Stimulated activated CD8-positive, alpha-beta memory T cell treated with anti-CD3 and anti-CD28 coated beads, Interleukin-15, amount 100 ng/mL, for 24 hours (primary cell): Measurements from ENCODE around the gene HMGN2.

Source experiments
- DNase-seq: peaks from one replicate; pipeline ENCODE4 v3.0.0-alpha.2; 2020; ENCODE audit warnings: low read depth

HMGN2 gene

GRCh38 chr1:26472320-26472900 lies at the start of gene HMGN2:
Gene HMGN2 (plus strand): TSS chr1:26472440. CDS start chr1:26472613, 173 bp downstream.
- peak; percentile 61 for DNase-seq

GRCh38 chr1:26429721-26430120 lies 42.5 kb upstream of the HMGN2 start:
- no peak for DNase-seq

GRCh38 chr1:26431979-26432695 lies 40.1 kb upstream of the HMGN2 start, which contains the start of gene DHDDS:
Gene DHDDS (plus strand): TSS chr1:26432321. CDS start chr1:26432946, 625 bp downstream.
- DNase-seq = peak; percentile 97

GRCh38 chr1:26432793-26433192 lies 39.4 kb upstream of the HMGN2 start:
- DNase-seq = no peak

GRCh38 chr1:26434161-26434752 lies 38.0 kb upstream of the HMGN2 start:
- no peak for DNase-seq

- DNase-seq = no peak
Observed at GRCh38 chr1:26438041-26438440, 34.2 kb upstream of the HMGN2 start.

- DNase-seq = no peak
Observed at GRCh38 chr1:26440259-26440658, 32.0 kb upstream of the HMGN2 start.

- DNase-seq = no peak
Observed at GRCh38 chr1:26449868-26450267, 22.4 kb upstream of the HMGN2 start.

- no peak for DNase-seq
Observed at GRCh38 chr1:26450908-26451307, 21.3 kb upstream of the HMGN2 start.

- DNase-seq = no peak
Observed at GRCh38 chr1:26452459-26453183, 19.6 kb upstream of the HMGN2 start.

GRCh38 chr1:26459148-26459547 lies 13.1 kb upstream of the HMGN2 start:
- no peak for DNase-seq

- no peak for DNase-seq
Observed at GRCh38 chr1:26459573-26460031, 12.6 kb upstream of the HMGN2 start.

GRCh38 chr1:26468911-26469310 lies 3.3 kb upstream of the HMGN2 start:
- DNase-seq = no peak

GRCh38 chr1:26469558-26469957 lies 2.7 kb upstream of the HMGN2 start:
- DNase-seq = no peak

GRCh38 chr1:26470878-26471497 lies 1.3 kb upstream of the HMGN2 start:
- no peak for DNase-seq

- DNase-seq = no peak
Observed at GRCh38 chr1:26471498-26472319, 531 bp upstream of the HMGN2 start.

- peak; percentile 97 for DNase-seq
Observed at GRCh38 chr1:26472901-26473845, 933 bp downstream of the HMGN2 start.

- DNase-seq = no peak
Observed at GRCh38 chr1:26474818-26475217, 2.6 kb downstream of the HMGN2 start.

- DNase-seq = no peak
Observed at GRCh38 chr1:26475989-26476388, 3.7 kb downstream of the HMGN2 start.

GRCh38 chr1:26476958-26477357 lies 4.7 kb downstream of the HMGN2 start:
- no peak for DNase-seq
